Parathyroid adenoma (tissue), 2 donors: ENCODE results near the gene TCOF1.

Experiments used
- H2AFZ ChIP-seq: fragments of 300-600 bp; sonication (generic); one replicate; pipeline ENCODE4 v1.7.0; 2017; ENCODE audit warnings: antibody characterized with exemption, mild to moderate bottlenecking
- H3K27ac ChIP-seq: fragments of 300-600 bp; sonication (generic); one replicate; pipeline ENCODE4 v1.7.0; 2017
- H3K27me3 ChIP-seq: fragments of 300-600 bp; sonication (generic); one replicate; pipeline ENCODE4 v1.7.0; 2017; ENCODE audit warnings: low read length; ENCODE audit not compliant: control insufficient read depth, insufficient read depth
- H3K36me3 ChIP-seq: fragments of 300-600 bp; sonication (generic); one replicate; pipeline ENCODE4 v1.7.0; 2017; ENCODE audit warnings: low read length; ENCODE audit not compliant: control insufficient read depth, insufficient read depth
- H3K4me1 ChIP-seq: fragments of 300-600 bp; sonication (generic); one replicate; pipeline ENCODE4 v1.7.0; 2017; ENCODE audit warnings: control low read depth
- H3K4me2 ChIP-seq: fragments of 300-600 bp; sonication (generic); one replicate; pipeline ENCODE4 v1.7.0; 2017; ENCODE audit warnings: low read length
- H3K4me3 ChIP-seq: fragments of 300-600 bp; sonication (generic); one replicate; pipeline ENCODE4 v1.7.0; 2017; ENCODE audit warnings: low read depth, low read length
- H3K79me2 ChIP-seq: fragments of 300-600 bp; sonication (generic); one replicate; pipeline ENCODE4 v1.7.0; 2017; ENCODE audit warnings: control low read depth
- H3K9ac ChIP-seq: fragments of 300-600 bp; sonication (generic); one replicate; pipeline ENCODE4 v1.7.0; 2017; ENCODE audit warnings: mild to moderate bottlenecking
- H3K9me3 ChIP-seq: fragments of 300-600 bp; sonication (generic); one replicate; pipeline ENCODE4 v1.7.0; 2017; ENCODE audit warnings: low read length; ENCODE audit not compliant: control insufficient read depth
- CTCF ChIP-seq: fragments of 300-600 bp; sonication (generic); IDR thresholded peaks from one replicate; pipeline ENCODE4 v1.7.0; 2017; ENCODE audit warnings: antibody characterized with exemption, mild to moderate bottlenecking
- donor health status: primary hyperparathyroidism.

TCOF1 gene

GRCh38 chr5:150399524-150400211 is 42.2 kb downstream of the TCOF1 start:
- no peak for TF ChIP-seq CTCF
- H3K36me3 ChIP-seq, result no peaks in the 10 kb centered on the region
- H3K9ac ChIP-seq, result no peak overlapping the region
- no peak overlapping the region for H3K4me3 ChIP-seq
- H3K27ac ChIP-seq, result no peak overlapping the region
- H3K27me3 ChIP-seq, result no peaks in the 10 kb centered on the region
- no peaks in the 10 kb centered on the region for H3K79me2 ChIP-seq
- H2AFZ ChIP-seq, result no peak overlapping the region
- H3K4me2 ChIP-seq, result no peak overlapping the region
- H3K4me1 ChIP-seq, result no peaks in the 10 kb centered on the region
- H3K9me3 ChIP-seq, result no peaks in the 10 kb centered on the region

DNA sequence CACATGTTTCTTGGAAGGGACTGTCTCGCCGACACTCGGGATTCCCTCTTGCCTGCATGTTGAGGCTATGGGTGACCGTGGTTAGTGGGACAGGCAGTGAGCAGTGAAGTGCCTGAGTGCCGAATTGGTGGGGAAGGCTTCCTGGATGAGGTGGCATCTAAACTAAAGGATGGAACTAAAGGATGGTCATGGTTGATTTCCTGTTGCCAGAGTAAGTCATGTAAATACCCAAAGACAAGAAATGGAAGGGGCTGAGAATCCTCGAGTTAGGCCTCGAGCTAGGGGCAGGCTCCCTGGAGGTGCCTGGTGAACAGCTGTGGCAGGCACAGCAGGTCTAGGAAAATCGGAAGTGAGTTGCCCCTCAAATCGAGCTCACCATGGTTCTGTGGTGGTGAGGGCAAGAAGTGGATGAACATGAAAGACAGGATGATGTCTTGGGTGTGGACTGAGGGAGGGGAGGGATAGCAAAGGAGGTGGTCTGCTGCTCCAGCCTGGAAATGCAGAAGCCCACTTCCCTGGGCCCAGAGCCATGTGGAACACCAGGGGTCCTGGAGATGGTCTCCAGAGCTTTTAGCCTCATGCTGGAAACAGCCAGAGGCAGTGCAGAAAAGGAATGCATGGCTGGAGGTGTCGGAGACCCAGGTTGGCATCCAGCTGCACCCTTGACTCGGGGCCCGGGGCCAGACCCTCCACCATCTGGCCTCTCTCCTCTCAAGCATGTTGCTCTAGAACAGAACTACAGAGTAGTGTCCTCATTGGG is 43.0 kb downstream of the TCOF1 start:
- Histone ChIP-seq H3K9me3 (no peaks in the 10 kb centered on the region), H3K36me3 (no peaks in the 10 kb centered on the region), H3K27me3 (no peaks in the 10 kb centered on the region), H3K9ac (no peak overlapping the region), H3K27ac (no peak overlapping the region), H3K4me1 (no peaks in the 10 kb centered on the region), H2AFZ (no peak overlapping the region), H3K4me3 (no peak overlapping the region), H3K79me2 (no peaks in the 10 kb centered on the region), H3K4me2 (no peak overlapping the region)
- no peak for TF ChIP-seq CTCF

DNA sequence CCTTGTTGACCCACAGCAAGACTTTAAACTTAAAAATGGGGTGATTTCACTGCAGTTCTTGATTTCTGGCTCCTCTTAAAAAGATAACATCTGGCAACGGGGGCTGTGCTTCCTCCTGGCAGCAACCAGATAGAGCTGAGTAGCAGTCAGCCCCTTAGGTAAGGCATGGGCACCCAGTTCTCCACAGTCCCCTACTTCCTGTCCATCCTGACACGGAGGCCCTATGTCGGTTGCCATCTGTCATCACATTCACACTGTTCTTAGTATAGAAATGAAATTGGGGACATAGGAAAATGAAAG is 43.5 kb downstream of the TCOF1 start:
- Histone ChIP-seq H3K9me3 (no peaks in the 10 kb centered on the region), H3K27me3 (no peaks in the 10 kb centered on the region), H3K36me3 (no peaks in the 10 kb centered on the region), H3K27ac (no peak overlapping the region), H3K4me1 (no peaks in the 10 kb centered on the region), H2AFZ (no peak overlapping the region), H3K79me2 (no peaks in the 10 kb centered on the region), H3K9ac (no peak overlapping the region), H3K4me2 (no peak overlapping the region), H3K4me3 (no peak overlapping the region)
- no peak for TF ChIP-seq CTCF

GRCh38 chr5:150401376-150402228 is 44.1 kb downstream of the TCOF1 start:
- H3K27ac ChIP-seq, result no peak overlapping the region
- H3K79me2 ChIP-seq, result no peaks in the 10 kb centered on the region
- H3K4me1 ChIP-seq, result no peaks in the 10 kb centered on the region
- H3K36me3 ChIP-seq, result no peaks in the 10 kb centered on the region
- H3K9me3 ChIP-seq, result no peaks in the 10 kb centered on the region
- H3K4me3 ChIP-seq, result no peak overlapping the region
- TF ChIP-seq CTCF, result no peak
- no peaks in the 10 kb centered on the region for H3K27me3 ChIP-seq
- H3K4me2 ChIP-seq, result no peak overlapping the region
- no peak overlapping the region for H3K9ac ChIP-seq
- H2AFZ ChIP-seq, result no peak overlapping the region
